Measurements from ENCODE around the gene ST8SIA2.

ST8SIA2 gene

GRCh38 chr15:92492551-92493115 is 99.0 kb downstream of the ST8SIA2 start:
- no peaks in the 10 kb centered on the region for H3K36me3 ChIP-seq (ENCODE audit: insufficient read depth, low read length)
- H3K9me3 ChIP-seq (ENCODE audit: insufficient read depth, low read depth, low read length), result no peaks in the 10 kb centered on the region; the same call in 1 of the 2 replicates
- no peak for TF ChIP-seq EZH2phosphoT487 (IDR thresholded peaks at IDR 0.05; ENCODE audit: borderline replicate concordance)
- TF ChIP-seq, protein P1, sequence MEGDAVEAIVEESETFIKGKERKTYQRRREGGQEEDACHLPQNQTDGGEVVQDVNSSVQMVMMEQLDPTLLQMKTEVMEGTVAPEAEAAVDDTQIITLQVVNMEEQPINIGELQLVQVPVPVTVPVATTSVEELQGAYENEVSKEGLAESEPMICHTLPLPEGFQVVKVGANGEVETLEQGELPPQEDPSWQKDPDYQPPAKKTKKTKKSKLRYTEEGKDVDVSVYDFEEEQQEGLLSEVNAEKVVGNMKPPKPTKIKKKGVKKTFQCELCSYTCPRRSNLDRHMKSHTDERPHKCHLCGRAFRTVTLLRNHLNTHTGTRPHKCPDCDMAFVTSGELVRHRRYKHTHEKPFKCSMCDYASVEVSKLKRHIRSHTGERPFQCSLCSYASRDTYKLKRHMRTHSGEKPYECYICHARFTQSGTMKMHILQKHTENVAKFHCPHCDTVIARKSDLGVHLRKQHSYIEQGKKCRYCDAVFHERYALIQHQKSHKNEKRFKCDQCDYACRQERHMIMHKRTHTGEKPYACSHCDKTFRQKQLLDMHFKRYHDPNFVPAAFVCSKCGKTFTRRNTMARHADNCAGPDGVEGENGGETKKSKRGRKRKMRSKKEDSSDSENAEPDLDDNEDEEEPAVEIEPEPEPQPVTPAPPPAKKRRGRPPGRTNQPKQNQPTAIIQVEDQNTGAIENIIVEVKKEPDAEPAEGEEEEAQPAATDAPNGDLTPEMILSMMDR (conservative IDR thresholded peaks at IDR 0.05; ENCODE audit: low read length), result no peak
- no peak overlapping the region for H3K9ac ChIP-seq (ENCODE audit: low read depth, low read length, poor library complexity, severe bottlenecking)
- no peaks in the 10 kb centered on the region for H3K4me1 ChIP-seq (ENCODE audit: insufficient read depth, low read length, poor library complexity, severe bottlenecking)
- no peaks in the 10 kb centered on the region for H4K20me1 ChIP-seq (ENCODE audit: insufficient read depth, low read length, poor library complexity, severe bottlenecking)
- H3F3A ChIP-seq (ENCODE audit: low read depth), result no peaks in the 10 kb centered on the region
- no peak overlapping the region for H2AFZ ChIP-seq (ENCODE audit: low read length)
- H3K9me2 ChIP-seq (replicated peaks; ENCODE audit: low read depth, low read length), result no peaks in the 10 kb centered on the region
- no peaks in the 10 kb centered on the region for H3K27me3 ChIP-seq (ENCODE audit: insufficient read depth, low read length, poor library complexity, severe bottlenecking)
- no peak overlapping the region for H3K4me2 ChIP-seq (ENCODE audit: low read depth, low read length, poor library complexity, severe bottlenecking)
- no peak overlapping the region for H3K4me3 ChIP-seq (ENCODE audit: low read length, poor library complexity, severe bottlenecking)
- no peaks in the 10 kb centered on the region for H3K79me2 ChIP-seq (ENCODE audit: insufficient read depth, low read length)

DNA sequence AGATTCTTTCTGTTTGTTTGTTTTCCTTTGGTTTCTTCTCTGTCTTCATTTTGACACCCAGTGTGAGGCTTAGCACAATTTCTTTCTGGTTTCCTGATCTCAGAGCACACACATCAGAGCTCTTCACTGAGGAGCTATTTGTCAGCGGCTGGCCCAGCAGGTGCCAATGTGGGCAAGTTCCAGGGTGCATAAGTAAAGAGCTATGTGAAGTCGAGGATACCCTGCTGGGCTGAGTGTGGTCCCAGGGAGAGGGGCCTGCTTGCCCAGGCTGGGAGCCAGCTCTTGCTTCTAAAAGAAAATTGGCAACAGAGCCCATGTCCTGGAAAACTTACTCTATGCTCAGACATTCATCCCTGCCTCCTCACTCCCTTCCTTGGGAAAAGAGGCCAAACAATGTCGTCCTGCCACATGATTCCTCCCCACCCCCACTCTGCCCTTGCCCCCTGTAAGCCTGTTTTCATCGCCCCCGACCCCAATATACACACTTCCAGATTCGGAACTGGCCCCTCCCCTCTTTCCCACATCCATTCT is 101.2 kb downstream of the ST8SIA2 start:
- H3K36me3 ChIP-seq (ENCODE audit: insufficient read depth, low read length), result no peaks in the 10 kb centered on the region
- no peak overlapping the region for H2AFZ ChIP-seq (ENCODE audit: low read length)
- H3K9me3 ChIP-seq (ENCODE audit: insufficient read depth, low read depth, low read length), result no peaks in the 10 kb centered on the region; the same call in 1 of the 2 replicates
- no peaks in the 10 kb centered on the region for H3K4me1 ChIP-seq (ENCODE audit: insufficient read depth, low read length, poor library complexity, severe bottlenecking)
- H3K79me2 ChIP-seq (ENCODE audit: insufficient read depth, low read length), result no peaks in the 10 kb centered on the region
- no peak overlapping the region for H3K9ac ChIP-seq (ENCODE audit: low read depth, low read length, poor library complexity, severe bottlenecking)
- H3K4me2 ChIP-seq (ENCODE audit: low read depth, low read length, poor library complexity, severe bottlenecking), result no peak overlapping the region
- no peaks in the 10 kb centered on the region for H3K27me3 ChIP-seq (ENCODE audit: insufficient read depth, low read length, poor library complexity, severe bottlenecking)
- H3F3A ChIP-seq (ENCODE audit: low read depth), result no peaks in the 10 kb centered on the region
- no peak overlapping the region for H3K4me3 ChIP-seq (ENCODE audit: low read length, poor library complexity, severe bottlenecking)
- no peaks in the 10 kb centered on the region for H4K20me1 ChIP-seq (ENCODE audit: insufficient read depth, low read length, poor library complexity, severe bottlenecking)
- H3K9me2 ChIP-seq (replicated peaks; ENCODE audit: low read depth, low read length), result no peaks in the 10 kb centered on the region
- TF ChIP-seq EZH2phosphoT487 (IDR thresholded peaks at IDR 0.05; ENCODE audit: borderline replicate concordance), result no peak
- TF ChIP-seq, protein P1 (conservative IDR thresholded peaks at IDR 0.05; ENCODE audit: low read length), result no peak

DNA sequence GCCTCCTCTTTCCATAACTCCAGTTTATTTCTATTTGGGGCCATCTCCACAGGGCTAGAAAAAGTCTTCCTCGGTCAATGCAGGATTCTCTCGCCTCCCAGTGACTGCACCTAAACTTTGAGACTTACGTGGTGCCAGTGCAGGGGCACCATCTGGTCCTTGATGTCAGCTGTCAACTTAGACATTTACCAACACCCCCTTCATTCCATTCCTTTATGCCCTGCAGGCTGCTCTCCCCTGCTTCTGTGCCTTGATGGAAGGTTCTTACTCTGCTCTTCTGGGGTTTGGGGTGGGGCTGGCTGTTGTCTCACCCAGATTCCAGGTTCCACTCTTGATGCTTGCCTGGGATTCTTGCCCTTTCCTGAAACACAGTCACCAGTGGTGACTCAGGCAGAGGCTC is 101.8 kb downstream of the ST8SIA2 start:
- Histone ChIP-seq H3K9me2 (replicated peaks; ENCODE audit: low read depth, low read length) (no peaks in the 10 kb centered on the region), H3F3A (ENCODE audit: low read depth) (no peaks in the 10 kb centered on the region), H3K79me2 (ENCODE audit: insufficient read depth, low read length) (no peaks in the 10 kb centered on the region), H3K4me3 (ENCODE audit: low read length, poor library complexity, severe bottlenecking) (no peak overlapping the region), H3K4me2 (ENCODE audit: low read depth, low read length, poor library complexity, severe bottlenecking) (no peak overlapping the region), H4K20me1 (ENCODE audit: insufficient read depth, low read length, poor library complexity, severe bottlenecking) (no peaks in the 10 kb centered on the region), H3K4me1 (ENCODE audit: insufficient read depth, low read length, poor library complexity, severe bottlenecking) (no peaks in the 10 kb centered on the region), H3K27me3 (ENCODE audit: insufficient read depth, low read length, poor library complexity, severe bottlenecking) (no peaks in the 10 kb centered on the region), H3K9me3 (ENCODE audit: insufficient read depth, low read depth, low read length) (no peaks in the 10 kb centered on the region), H3K9ac (ENCODE audit: low read depth, low read length, poor library complexity, severe bottlenecking) (no peak overlapping the region), H2AFZ (ENCODE audit: low read length) (no peak overlapping the region), H3K36me3 (ENCODE audit: insufficient read depth, low read length) (no peaks in the 10 kb centered on the region)
- TF ChIP-seq, protein P1 (conservative IDR thresholded peaks at IDR 0.05; ENCODE audit: low read length), result no peak
- TF ChIP-seq EZH2phosphoT487 (IDR thresholded peaks at IDR 0.05; ENCODE audit: borderline replicate concordance), result no peak

All from Loucy (cell line).